ENCODE data around the gene KRTAP10-11.

KRTAP10-11 gene

GRCh38 chr21:44639331-44639655 lies 6.9 kb upstream of the KRTAP10-11 start:
- Histone ChIP-seq H3K4me3 (no peak overlapping the region), H3K9me3 (peaks cover 35% of the 10 kb centered on the region), H3K27ac (no peak overlapping the region), H4K20me1 (no peaks in the 10 kb centered on the region), H3K9ac (no peak overlapping the region), H3K4me1 (no peaks in the 10 kb centered on the region), H3K27me3 (no peaks in the 10 kb centered on the region), H3K36me3 (no peaks in the 10 kb centered on the region), H3K4me2 (no peak overlapping the region)
- TF ChIP-seq Cebpa-rat (IDR thresholded peaks at IDR 0.05) = no peak

DNA sequence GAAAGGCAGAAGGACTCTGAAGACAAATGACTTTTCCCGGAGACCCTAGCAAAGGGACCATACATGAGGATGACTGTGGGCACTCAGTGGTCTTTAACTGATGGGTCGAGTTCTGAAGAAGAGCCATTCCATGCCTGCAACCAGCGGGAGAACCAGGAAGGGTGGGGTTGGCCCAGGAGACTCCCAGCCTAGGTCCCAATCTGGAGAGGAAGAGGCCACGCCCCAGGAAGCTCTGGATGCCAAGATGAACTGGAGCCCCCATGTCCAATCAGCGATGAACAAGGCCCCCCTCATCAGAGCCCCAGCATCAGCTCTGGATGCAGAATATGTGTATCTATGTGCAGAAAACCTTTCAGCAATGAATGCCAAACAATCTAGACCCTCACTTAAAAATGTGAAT lies 5.5 kb upstream of the KRTAP10-11 start:
- Histone ChIP-seq H3K27ac (no peak overlapping the region), H3K4me1 (no peaks in the 10 kb centered on the region), H3K4me3 (no peak overlapping the region), H3K9me3 (peaks cover 49% of the 10 kb centered on the region), H3K4me2 (no peak overlapping the region), H3K9ac (no peak overlapping the region), H4K20me1 (no peaks in the 10 kb centered on the region), H3K36me3 (no peaks in the 10 kb centered on the region), H3K27me3 (no peaks in the 10 kb centered on the region)
- TF ChIP-seq Cebpa-rat (IDR thresholded peaks at IDR 0.05) = no peak

DNA sequence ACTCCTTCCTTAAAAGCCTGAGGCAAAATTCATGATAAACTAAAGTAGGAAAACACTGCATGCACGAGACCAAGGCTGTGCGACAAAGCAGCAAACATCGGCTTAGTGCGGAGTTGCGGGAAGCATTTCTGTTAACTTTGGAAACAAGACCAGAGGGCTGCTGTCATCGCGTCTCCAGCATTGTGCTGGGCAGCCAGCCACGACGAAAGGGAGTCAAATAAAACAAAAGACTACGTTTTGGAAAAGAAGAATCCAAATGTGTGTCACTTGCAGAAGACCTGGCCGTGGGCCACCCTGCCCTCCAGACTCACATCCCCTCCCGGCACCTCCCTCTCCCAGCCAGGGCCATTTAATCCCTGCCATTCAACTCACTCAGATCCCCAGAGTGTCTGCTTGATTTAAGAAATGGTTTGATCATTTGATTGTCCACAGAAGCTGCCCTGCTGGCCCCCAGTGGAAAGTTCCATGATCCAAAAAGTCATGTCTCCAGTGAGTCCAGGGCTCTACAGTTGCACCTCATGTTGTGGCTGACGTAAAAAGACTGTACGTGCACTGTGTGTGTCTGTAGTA lies 2.4 kb upstream of the KRTAP10-11 start:
- peaks cover 50% of the 10 kb centered on the region for H3K9me3 ChIP-seq
- TF ChIP-seq Cebpa-rat (IDR thresholded peaks at IDR 0.05) = no peak
- H3K4me1 ChIP-seq = peaks cover 14% of the 10 kb centered on the region
- H3K36me3 ChIP-seq = no peaks in the 10 kb centered on the region
- no peak overlapping the region for H3K4me3 ChIP-seq
- no peak overlapping the region for H3K9ac ChIP-seq
- H4K20me1 ChIP-seq = no peaks in the 10 kb centered on the region
- H3K27me3 ChIP-seq = no peaks in the 10 kb centered on the region
- H3K4me2 ChIP-seq = no peak overlapping the region
- no peak overlapping the region for H3K27ac ChIP-seq

GRCh38 chr21:44644878-44645277 lies 1.3 kb upstream of the KRTAP10-11 start:
- no peaks in the 10 kb centered on the region for H3K27me3 ChIP-seq
- no peak overlapping the region for H3K27ac ChIP-seq
- TF ChIP-seq Cebpa-rat (IDR thresholded peaks at IDR 0.05) = no peak
- H3K4me1 ChIP-seq = peaks cover 23% of the 10 kb centered on the region
- no peak overlapping the region for H3K4me3 ChIP-seq
- H3K9me3 ChIP-seq = peaks cover 51% of the 10 kb centered on the region
- no peaks in the 10 kb centered on the region for H4K20me1 ChIP-seq
- H3K36me3 ChIP-seq = no peaks in the 10 kb centered on the region
- no peak overlapping the region for H3K9ac ChIP-seq
- H3K4me2 ChIP-seq = no peak overlapping the region

DNA sequence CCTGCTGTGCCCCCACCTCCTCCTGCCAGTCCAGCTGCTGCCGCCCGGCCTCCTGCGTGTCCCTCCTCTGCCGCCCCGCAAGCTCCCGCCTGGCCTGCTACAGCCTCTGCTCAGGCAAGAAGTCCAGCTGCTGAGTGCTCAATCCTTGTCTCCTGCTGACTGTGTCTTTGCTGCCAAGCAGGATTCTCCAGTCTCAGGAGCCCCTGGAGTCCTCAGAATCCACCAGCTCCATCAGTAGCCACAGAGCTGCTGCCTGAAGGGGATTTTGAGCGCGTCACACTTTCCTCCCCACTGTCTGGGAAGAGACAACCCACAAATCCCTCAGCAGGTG lies 973 bp downstream of the KRTAP10-11 start:
- Histone ChIP-seq H3K4me3 (no peak overlapping the region), H3K27me3 (no peaks in the 10 kb centered on the region), H3K4me1 (peaks cover 38% of the 10 kb centered on the region), H3K9me3 (peaks cover 59% of the 10 kb centered on the region), H4K20me1 (no peaks in the 10 kb centered on the region), H3K4me2 (peak overlapping the region; percentile 12; the same call in 1 of the 2 replicates), H3K36me3 (no peaks in the 10 kb centered on the region), H3K9ac (0 out of 2 replicates have a peak overlapping the region, but pooled peaks have one; percentile 15), H3K27ac (no peak overlapping the region)
- no peak for TF ChIP-seq Cebpa-rat (IDR thresholded peaks at IDR 0.05)

GRCh38 chr21:44648557-44649311 lies 2.5 kb downstream of the KRTAP10-11 start:
- H3K4me3 ChIP-seq = no peak overlapping the region
- H3K4me2 ChIP-seq = peak overlapping the region; percentile 52
- peaks cover 60% of the 10 kb centered on the region for H3K9me3 ChIP-seq
- peaks cover 53% of the 10 kb centered on the region for H3K4me1 ChIP-seq
- H3K27ac ChIP-seq = no peak overlapping the region; the same call in 1 of the 2 replicates
- no peak for TF ChIP-seq Cebpa-rat (IDR thresholded peaks at IDR 0.05)
- no peaks in the 10 kb centered on the region for H3K36me3 ChIP-seq
- no peaks in the 10 kb centered on the region for H3K27me3 ChIP-seq
- no peak overlapping the region for H3K9ac ChIP-seq
- H4K20me1 ChIP-seq = no peaks in the 10 kb centered on the region

DNA sequence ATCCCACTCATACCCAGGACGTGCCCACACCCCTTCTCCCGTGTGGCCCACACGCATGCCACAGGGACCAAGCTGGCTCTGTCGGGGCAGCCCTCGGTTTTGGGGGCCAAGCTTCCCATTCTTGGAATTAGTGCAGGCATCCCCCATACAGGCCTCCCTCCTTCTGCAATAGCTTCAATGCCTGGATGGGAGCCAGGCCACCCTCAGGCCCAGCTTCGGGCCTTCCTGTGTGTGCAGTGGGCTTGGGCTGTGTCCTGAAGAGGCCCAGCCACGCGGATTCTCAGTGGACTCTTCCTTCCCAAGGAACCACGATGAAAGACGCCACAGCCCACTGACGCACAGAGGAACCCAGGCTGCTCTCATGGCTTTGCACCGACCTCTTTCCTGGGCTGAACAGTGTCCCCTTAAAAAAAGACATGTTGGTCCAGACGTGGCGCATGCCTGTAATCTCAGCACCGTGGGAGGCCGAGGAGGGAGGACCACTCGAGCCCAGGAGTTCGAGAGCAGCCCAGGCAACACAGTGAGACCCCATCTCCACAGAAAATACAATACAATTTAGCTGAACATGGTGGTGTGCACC lies 3.4 kb downstream of the KRTAP10-11 start:
- H3K27ac ChIP-seq = no peak overlapping the region
- H3K4me3 ChIP-seq = no peak overlapping the region
- H3K9me3 ChIP-seq = peaks cover 60% of the 10 kb centered on the region
- no peak for TF ChIP-seq Cebpa-rat (IDR thresholded peaks at IDR 0.05)
- no peaks in the 10 kb centered on the region for H4K20me1 ChIP-seq
- H3K4me1 ChIP-seq = peaks cover 62% of the 10 kb centered on the region
- H3K27me3 ChIP-seq = no peaks in the 10 kb centered on the region
- peak overlapping the region; percentile 52 for H3K4me2 ChIP-seq
- no peaks in the 10 kb centered on the region for H3K36me3 ChIP-seq
- no peak overlapping the region for H3K9ac ChIP-seq

DNA sequence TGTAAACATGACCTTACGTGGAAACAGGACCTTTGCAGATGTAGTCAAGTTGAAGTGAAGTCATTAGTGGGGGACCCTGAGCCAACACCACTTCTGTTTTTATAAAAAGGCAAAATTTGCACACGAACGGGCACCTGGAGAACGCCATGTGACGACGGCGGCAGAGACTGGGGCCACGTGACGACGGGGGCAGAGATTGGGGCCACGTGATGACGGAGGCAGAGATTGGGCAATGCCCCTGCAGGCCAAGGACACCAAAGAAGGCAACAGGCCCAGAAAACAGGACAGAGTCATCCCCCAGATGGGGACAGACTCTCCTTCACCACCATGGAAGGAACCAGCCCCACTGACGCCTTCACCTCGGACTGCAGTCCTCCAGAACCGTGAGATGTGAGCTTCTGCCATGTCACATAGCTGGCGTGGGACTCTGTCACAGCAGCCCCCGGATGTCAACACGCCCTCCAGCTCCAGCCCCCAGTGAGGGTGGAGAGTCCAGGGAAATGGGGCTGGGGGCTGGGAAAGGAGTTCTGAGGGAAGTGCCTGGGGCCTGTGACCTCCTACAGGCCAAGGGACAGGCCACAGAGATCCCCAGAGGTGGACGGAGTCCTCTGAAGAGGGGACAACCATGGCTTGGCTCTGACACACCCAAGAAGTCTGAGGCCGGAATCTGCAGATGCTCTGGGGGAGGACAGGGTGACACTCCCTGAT lies 4.2 kb downstream of the KRTAP10-11 start:
- Histone ChIP-seq H3K4me2 (peak overlapping the region; percentile 41; the same call in 1 of the 2 replicates), H3K9ac (no peak overlapping the region), H3K4me1 (peaks cover 66% of the 10 kb centered on the region), H3K27me3 (no peaks in the 10 kb centered on the region), H3K27ac (peak overlapping the region; percentile 58), H3K4me3 (no peak overlapping the region), H4K20me1 (no peaks in the 10 kb centered on the region), H3K36me3 (no peaks in the 10 kb centered on the region), H3K9me3 (peaks cover 58% of the 10 kb centered on the region)
- no peak for TF ChIP-seq Cebpa-rat (IDR thresholded peaks at IDR 0.05)

GRCh38 chr21:44650973-44651675 lies 4.9 kb downstream of the KRTAP10-11 start:
- no peaks in the 10 kb centered on the region for H4K20me1 ChIP-seq
- peak overlapping the region; percentile 58 for H3K27ac ChIP-seq
- no peaks in the 10 kb centered on the region for H3K27me3 ChIP-seq
- no peak overlapping the region for H3K9ac ChIP-seq
- no peak for TF ChIP-seq Cebpa-rat (IDR thresholded peaks at IDR 0.05)
- peaks cover 61% of the 10 kb centered on the region for H3K9me3 ChIP-seq
- H3K4me3 ChIP-seq = no peak overlapping the region
- H3K4me1 ChIP-seq = peaks cover 66% of the 10 kb centered on the region
- H3K4me2 ChIP-seq = peak overlapping the region; percentile 41
- H3K36me3 ChIP-seq = no peaks in the 10 kb centered on the region; the same call in 1 of the 2 replicates
